Endometrial microvascular endothelial cells (primary cell): Measurements from ENCODE around the gene GRID2. TPM values are rescaled to one million over a fixed set of nuclear protein-coding genes. Genes with fewer than 3 reads are reported as not detected.

Source experiments
- in situ Hi-C: cut with HindIII; loops from 2 replicates; pipeline ENCODE4 v1.10.0; 2017; ENCODE audit warnings: low sequenced_read_pairs, low pct_unique_long_range_greater_than_20kb; ENCODE audit errors: inconsistent ontology term
- total RNA-seq: library from RNA; depleted of rRNA; stranded (reverse); fragments of >200 nt; gene quantifications from one replicate; pipeline ENCODE4 v1.2.3, GENCODE V29; 2015; ENCODE audit errors: inconsistent ontology term

Gene GRID2
- total RNA-seq, 1 donor from 2014 or later = not detected

DNA sequence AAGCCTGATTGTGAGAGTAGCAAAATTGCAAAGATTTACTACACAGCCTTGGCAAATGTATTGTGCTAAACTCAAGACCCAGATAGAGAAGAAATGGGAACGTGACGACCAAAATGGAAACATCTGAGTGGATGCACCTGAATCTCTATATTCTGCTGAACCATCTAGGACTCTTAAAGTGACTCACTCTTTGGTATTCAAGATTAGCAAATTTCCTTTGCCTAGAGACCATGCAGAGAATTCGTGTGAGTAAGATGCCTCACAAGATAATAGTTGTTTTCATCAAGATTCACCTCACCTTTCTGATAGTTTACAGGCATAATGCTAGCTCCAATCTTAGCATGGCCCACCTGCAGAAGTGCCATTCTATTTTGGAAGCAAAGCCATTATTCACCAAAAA, 1510.4 kb downstream of the GRID2 start:
- in situ Hi-C loops = no loop called here

DNA sequence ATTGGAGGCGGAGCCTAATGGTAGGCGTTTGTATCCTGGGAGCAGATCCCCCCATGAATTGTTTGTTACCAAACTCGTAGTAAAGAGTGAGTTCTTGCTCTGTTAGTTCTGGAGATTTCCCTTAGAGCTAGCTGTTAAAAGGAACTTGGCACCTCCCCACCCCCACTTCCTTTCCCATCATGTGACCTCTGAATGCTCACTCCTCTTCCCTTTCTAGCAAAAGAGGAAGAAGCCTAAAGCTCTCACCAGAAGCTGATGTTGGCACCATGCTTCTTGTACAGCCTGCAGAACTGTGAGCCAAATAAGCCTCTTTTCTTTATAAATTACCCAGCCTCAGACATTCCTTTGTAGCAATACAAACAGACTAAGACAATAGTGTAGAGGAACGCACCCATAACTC, 1511.0 kb downstream of the GRID2 start:
- in situ Hi-C loops = no loop called here
